SU-DHL-6 (cell line): ENCODE results near the gene FYCO1.

Experiments
- H2AFZ ChIP-seq: fragments of 200-600 bp; sonication (generic); 2 replicates; pipeline ENCODE4 v1.6.1; 2014; ENCODE audit warnings: low read depth, mild to moderate bottlenecking, moderate library complexity, mixed read lengths, antibody characterized with exemption, low read length; ENCODE audit not compliant: severe bottlenecking
- H3F3A ChIP-seq: fragments of 200-600 bp; shearing (Covaris generic); 2 replicates; pipeline ENCODE4 v1.6.0; 2016; ENCODE audit warnings: antibody characterized with exemption, mild to moderate bottlenecking; ENCODE audit not compliant: insufficient read depth
- H3K27ac ChIP-seq: fragments of 200-600 bp; sonication (generic); 2 replicates; pipeline ENCODE4 v1.5.1; 2016; ENCODE audit warnings: low read depth, mild to moderate bottlenecking, low read length, moderate library complexity, mixed read lengths
- H3K27me3 ChIP-seq: fragments of 200-600 bp; sonication (generic), shearing (Covaris generic); 2 replicates; pipeline ENCODE4 v1.6.0; 2014; ENCODE audit warnings: mild to moderate bottlenecking, low read length
- H3K36me3 ChIP-seq: fragments of 200-600 bp; sonication (generic); 2 replicates; pipeline ENCODE4 v1.6.1; 2014; ENCODE audit warnings: mild to moderate bottlenecking, low read length, mixed read lengths
- H3K4me2 ChIP-seq: fragments of 300-600, 200-600 bp; shearing (Covaris generic), sonication (generic); 2 replicates; pipeline ENCODE4 v1.6.0; 2014; ENCODE audit warnings: low read length, low read depth, mild to moderate bottlenecking; ENCODE audit not compliant: poor library complexity, severe bottlenecking
- H3K4me3 ChIP-seq: fragments of 200-600 bp; sonication (generic); 2 replicates; pipeline ENCODE4 v1.5.1; 2014; ENCODE audit warnings: antibody characterized with exemption, low read length, mild to moderate bottlenecking, mixed read lengths; ENCODE audit not compliant: insufficient read depth, poor library complexity, severe bottlenecking
- H3K79me2 ChIP-seq: fragments of 200-600 bp; sonication (generic); 2 replicates; pipeline ENCODE4 v1.6.1; 2014; ENCODE audit warnings: mild to moderate bottlenecking, low read length, moderate library complexity; ENCODE audit not compliant: insufficient read depth
- H3K9ac ChIP-seq: fragments of 200-600 bp; sonication (generic); 2 replicates; pipeline ENCODE4 v1.7.0; 2014; ENCODE audit warnings: mild to moderate bottlenecking, low read length
- H3K9me2 ChIP-seq: fragments of 200-600 bp; sonication (generic); replicated peaks from 2 replicates; pipeline ENCODE4 v1.6.1; 2014; ENCODE audit warnings: low read length; ENCODE audit not compliant: insufficient read depth
- H3K9me3 ChIP-seq: fragments of 200-600 bp; sonication (generic); 2 replicates; pipeline ENCODE4 v1.6.1; 2014; ENCODE audit warnings: low read length, mixed read lengths; ENCODE audit not compliant: insufficient read depth
- H4K20me1 ChIP-seq: fragments of 200-600 bp; sonication (generic); 2 replicates; pipeline ENCODE4 v1.6.1; 2014; ENCODE audit warnings: low read depth, mild to moderate bottlenecking, antibody characterized with exemption, low read length, moderate library complexity, mixed read lengths
- EZH2phosphoT487 ChIP-seq: fragments of 200-600 bp; sonication (generic), shearing (Covaris generic); conservative IDR thresholded peaks from 2 replicates; pipeline ENCODE4 v1.6.1; 2018; ENCODE audit warnings: mild to moderate bottlenecking, antibody characterized with exemption, low read length, moderate library complexity, mixed read lengths
- TF ChIP-seq, protein P1 (sequence below): fragments of 200-600 bp; sonication (generic); IDR thresholded peaks from one replicate; pipeline ENCODE4 v1.5.1; 2017; ENCODE audit warnings: antibody characterized with exemption, mild to moderate bottlenecking, low read length, moderate library complexity; ENCODE audit not compliant: insufficient read depth, poor library complexity, severe bottlenecking

Gene FYCO1

GRCh38 chr3:45937206-45938042, 58.2 kb downstream of the FYCO1 start:
- H3K9ac ChIP-seq, result no peak overlapping the region

GRCh38 chr3:45936261-45936660, 59.4 kb downstream of the FYCO1 start:
- TF ChIP-seq EZH2phosphoT487, result no peak
- TF ChIP-seq, protein P1, sequence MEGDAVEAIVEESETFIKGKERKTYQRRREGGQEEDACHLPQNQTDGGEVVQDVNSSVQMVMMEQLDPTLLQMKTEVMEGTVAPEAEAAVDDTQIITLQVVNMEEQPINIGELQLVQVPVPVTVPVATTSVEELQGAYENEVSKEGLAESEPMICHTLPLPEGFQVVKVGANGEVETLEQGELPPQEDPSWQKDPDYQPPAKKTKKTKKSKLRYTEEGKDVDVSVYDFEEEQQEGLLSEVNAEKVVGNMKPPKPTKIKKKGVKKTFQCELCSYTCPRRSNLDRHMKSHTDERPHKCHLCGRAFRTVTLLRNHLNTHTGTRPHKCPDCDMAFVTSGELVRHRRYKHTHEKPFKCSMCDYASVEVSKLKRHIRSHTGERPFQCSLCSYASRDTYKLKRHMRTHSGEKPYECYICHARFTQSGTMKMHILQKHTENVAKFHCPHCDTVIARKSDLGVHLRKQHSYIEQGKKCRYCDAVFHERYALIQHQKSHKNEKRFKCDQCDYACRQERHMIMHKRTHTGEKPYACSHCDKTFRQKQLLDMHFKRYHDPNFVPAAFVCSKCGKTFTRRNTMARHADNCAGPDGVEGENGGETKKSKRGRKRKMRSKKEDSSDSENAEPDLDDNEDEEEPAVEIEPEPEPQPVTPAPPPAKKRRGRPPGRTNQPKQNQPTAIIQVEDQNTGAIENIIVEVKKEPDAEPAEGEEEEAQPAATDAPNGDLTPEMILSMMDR, result no peak
- Histone ChIP-seq H3K27ac (no peak overlapping the region), H2AFZ (no peak overlapping the region), H3K9ac (no peak overlapping the region), H3K27me3 (no peaks in the 10 kb centered on the region), H3K4me3 (no peak overlapping the region), H4K20me1 (no peaks in the 10 kb centered on the region), H3K79me2 (no peaks in the 10 kb centered on the region), H3K4me2 (no peak overlapping the region), H3K9me2 (no peaks in the 10 kb centered on the region), H3F3A (no peaks in the 10 kb centered on the region), H3K36me3 (0 out of 2 replicates have a peak, but pooled peaks cover 5% of the 10 kb centered on the region), H3K9me3 (no peaks in the 10 kb centered on the region)

More at GRCh38 chr3:45937206-45938042, 58.2 kb downstream of the FYCO1 start:
- Histone ChIP-seq H4K20me1 (no peaks in the 10 kb centered on the region), H3K4me3 (no peak overlapping the region), H3K27ac (no peak overlapping the region), H3K4me2 (no peak overlapping the region), H3K36me3 (0 out of 2 replicates have a peak, but pooled peaks cover 5% of the 10 kb centered on the region), H3K27me3 (no peaks in the 10 kb centered on the region), H3K79me2 (no peaks in the 10 kb centered on the region), H3K9me3 (no peaks in the 10 kb centered on the region), H3K9me2 (no peaks in the 10 kb centered on the region), H2AFZ (no peak overlapping the region), H3F3A (no peaks in the 10 kb centered on the region)
- TF ChIP-seq, protein P1, result no peak
- no peak for TF ChIP-seq EZH2phosphoT487

- H3K4me3 ChIP-seq, result no peak overlapping the region
- TF ChIP-seq, protein P1, result no peak
- no peak for TF ChIP-seq EZH2phosphoT487
- 0 out of 2 replicates have a peak, but pooled peaks cover 5% of the 10 kb centered on the region for H3K36me3 ChIP-seq
- no peaks in the 10 kb centered on the region for H3F3A ChIP-seq
- H3K9ac ChIP-seq, result no peak overlapping the region
- no peaks in the 10 kb centered on the region for H4K20me1 ChIP-seq
- H3K27ac ChIP-seq, result no peak overlapping the region
- H3K79me2 ChIP-seq, result no peaks in the 10 kb centered on the region
- H3K9me2 ChIP-seq, result no peaks in the 10 kb centered on the region
- H3K9me3 ChIP-seq, result no peaks in the 10 kb centered on the region
- H3K27me3 ChIP-seq, result no peaks in the 10 kb centered on the region
- H2AFZ ChIP-seq, result no peak overlapping the region
- no peak overlapping the region for H3K4me2 ChIP-seq
These were observed 62.0 kb downstream of the FYCO1 start for GRCh38 chr3:45933591-45933990.
